ENCODE measurements around the gene ADIPOQ. TPM values are rescaled to one million over a fixed set of nuclear protein-coding genes. Genes with fewer than 3 reads are reported as not detected.
"Not testable (repeated sequence)": the region's sequence is repeated elsewhere in the genome, so short reads cannot be mapped to it uniquely, and the experiment has no call there.

ADIPOQ gene
- total and polyA plus RNA-seq, 8 donors: 0.03 to 0.10 (median 0.06) TPM; not detected in 4

DNA sequence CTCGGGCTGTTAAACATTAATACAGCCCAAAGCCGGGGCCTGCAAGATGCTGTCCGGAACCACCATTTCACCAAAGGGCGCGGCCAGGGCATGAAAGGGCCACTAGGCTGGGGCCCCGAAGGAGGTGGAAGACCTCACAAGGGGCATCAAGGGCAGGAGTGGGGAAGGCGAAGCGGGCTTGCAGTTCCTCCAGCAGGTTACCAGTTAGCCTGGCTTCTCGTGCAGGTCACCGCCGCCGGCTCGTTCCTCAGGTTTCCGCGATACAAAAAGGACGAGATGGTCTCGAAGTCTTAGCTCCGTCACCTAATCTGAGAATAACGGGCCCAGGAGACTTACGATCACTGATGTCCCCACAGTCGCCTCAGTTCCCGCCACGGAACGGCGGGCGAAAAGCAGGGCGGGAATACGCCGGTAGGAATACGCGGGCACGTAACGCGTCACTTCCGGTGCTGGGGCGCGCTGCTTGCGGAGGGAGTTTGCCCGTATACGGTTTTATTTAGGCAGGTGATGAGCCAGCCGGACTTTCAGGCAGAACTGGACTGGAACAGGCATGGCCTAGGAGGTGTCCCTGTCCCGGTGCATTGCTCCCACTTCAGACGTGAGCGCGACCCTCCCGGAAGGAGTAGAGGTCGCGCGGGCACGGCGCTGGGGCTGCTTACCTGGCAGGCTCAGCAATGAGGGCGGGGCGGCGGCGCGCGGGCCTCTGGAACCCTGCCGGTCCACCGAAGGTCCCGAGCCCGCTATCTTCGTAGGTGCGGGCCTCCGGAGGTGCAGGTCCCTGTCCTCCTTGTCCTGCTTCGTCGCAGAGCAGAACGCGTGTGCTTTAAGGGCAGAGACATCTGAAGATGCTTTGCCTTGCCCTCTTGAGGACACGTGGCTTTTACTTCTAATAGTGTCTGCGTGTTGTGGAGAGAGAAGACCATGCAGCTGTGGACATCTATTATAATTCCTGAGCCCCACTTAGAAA is 36.1 kb upstream of the ADIPOQ start, which contains the start of gene RFC4:
TSS of gene RFC4 (minus strand) at position 394 of the 967 bp plus-strand sequence. CDS start 1,769 bp downstream, outside the sequence.
- Histone ChIP-seq H3K9me3 (no peaks in the 10 kb centered on the region), H3K4me3 (peak within 1 kb of the TSS; percentile 65 to 85), H3K27me3 (no peaks in the 10 kb centered on the region), H3K4me1 (peaks cover 0 to 18% of the 10 kb centered on the region in 2 donors), H3K36me3 (peaks cover 0 to 14% of the 10 kb centered on the region in 2 donors), H3K27ac (peak within 1 kb of the TSS; percentile 82 to 86)
- TF ChIP-seq, protein P1, sequence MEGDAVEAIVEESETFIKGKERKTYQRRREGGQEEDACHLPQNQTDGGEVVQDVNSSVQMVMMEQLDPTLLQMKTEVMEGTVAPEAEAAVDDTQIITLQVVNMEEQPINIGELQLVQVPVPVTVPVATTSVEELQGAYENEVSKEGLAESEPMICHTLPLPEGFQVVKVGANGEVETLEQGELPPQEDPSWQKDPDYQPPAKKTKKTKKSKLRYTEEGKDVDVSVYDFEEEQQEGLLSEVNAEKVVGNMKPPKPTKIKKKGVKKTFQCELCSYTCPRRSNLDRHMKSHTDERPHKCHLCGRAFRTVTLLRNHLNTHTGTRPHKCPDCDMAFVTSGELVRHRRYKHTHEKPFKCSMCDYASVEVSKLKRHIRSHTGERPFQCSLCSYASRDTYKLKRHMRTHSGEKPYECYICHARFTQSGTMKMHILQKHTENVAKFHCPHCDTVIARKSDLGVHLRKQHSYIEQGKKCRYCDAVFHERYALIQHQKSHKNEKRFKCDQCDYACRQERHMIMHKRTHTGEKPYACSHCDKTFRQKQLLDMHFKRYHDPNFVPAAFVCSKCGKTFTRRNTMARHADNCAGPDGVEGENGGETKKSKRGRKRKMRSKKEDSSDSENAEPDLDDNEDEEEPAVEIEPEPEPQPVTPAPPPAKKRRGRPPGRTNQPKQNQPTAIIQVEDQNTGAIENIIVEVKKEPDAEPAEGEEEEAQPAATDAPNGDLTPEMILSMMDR (IDR thresholded peaks at IDR 0.05): no peak
- intact Hi-C loops (cut with DNase I): no loop called here
- ATAC-seq (peak; percentile 98), DNase-seq (peak; percentile 85 to 97 (median 88))

DNA sequence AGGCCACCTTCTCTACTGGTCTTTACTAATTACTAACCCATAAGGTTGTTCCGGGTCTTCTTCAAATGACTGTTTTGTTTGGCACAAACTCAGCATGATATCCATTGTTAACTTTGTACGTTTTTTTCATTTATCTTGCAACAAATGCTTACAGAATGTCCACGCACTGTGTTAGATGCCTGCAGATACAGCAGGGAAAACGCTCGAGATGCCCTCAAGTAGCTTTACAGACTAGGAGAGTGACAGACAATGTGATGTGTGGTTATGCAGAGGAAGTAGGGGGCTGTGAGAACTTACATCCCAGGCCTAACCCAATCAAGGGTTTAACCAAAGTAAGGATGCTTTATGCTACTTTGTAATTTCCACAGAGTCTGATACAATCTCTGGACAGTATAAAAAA is 35.3 kb upstream of the ADIPOQ start:
- no peak for ATAC-seq
- intact Hi-C loops (cut with DNase I): no loop called here
- Histone ChIP-seq H3K27ac (peak overlapping the region in 1 of 2 donors; percentile 82), H3K36me3 (peaks cover 0 to 14% of the 10 kb centered on the region in 2 donors), H3K4me1 (peaks cover 0 to 18% of the 10 kb centered on the region in 2 donors), H3K4me3 (peak overlapping the region; percentile 65 to 85), H3K27me3 (no peaks in the 10 kb centered on the region), H3K9me3 (no peaks in the 10 kb centered on the region)
- no peak for DNase-seq
- TF ChIP-seq, protein P1 (IDR thresholded peaks at IDR 0.05): no peak

- intact Hi-C loops (cut with DNase I): no loop called here
- TF ChIP-seq, protein P1 (IDR thresholded peaks at IDR 0.05): no peak
Measured at GRCh38 chr3:186810336-186810996, 32.0 kb upstream of the ADIPOQ start.

GRCh38 chr3:186811313-186811712 is 31.2 kb upstream of the ADIPOQ start:
- H3K27ac ChIP-seq; intact Hi-C loops (cut with DNase I); H3K4me1 ChIP-seq; DNase-seq; H3K9me3 ChIP-seq; ATAC-seq; H3K4me3 ChIP-seq; H3K36me3 ChIP-seq: not testable (repeated sequence)
- peaks cover 0 to 17% of the 10 kb centered on the region in 2 donors for H3K27me3 ChIP-seq

More at GRCh38 chr3:186810336-186810996, 32.0 kb upstream of the ADIPOQ start:
- peaks cover 0 to 11% of the 10 kb centered on the region in 2 donors for H3K4me1 ChIP-seq
- peaks cover 0 to 17% of the 10 kb centered on the region in 2 donors for H3K27me3 ChIP-seq
- no peak overlapping the region for H3K4me3 ChIP-seq
- DNase-seq (no peak), ATAC-seq (no peak)
- H3K9me3 ChIP-seq: no peaks in the 10 kb centered on the region
- no peak overlapping the region for H3K27ac ChIP-seq
- no peaks in the 10 kb centered on the region for H3K36me3 ChIP-seq

- H3K9me3 ChIP-seq: no peaks in the 10 kb centered on the region
- intact Hi-C loops (cut with DNase I): no loop called here
- DNase-seq (no peak), ATAC-seq (no peak)
- no peak overlapping the region for H3K27ac ChIP-seq
- TF ChIP-seq, protein P1 (IDR thresholded peaks at IDR 0.05): no peak
- no peaks in the 10 kb centered on the region for H3K4me1 ChIP-seq
- H3K27me3 ChIP-seq: peaks cover 0 to 17% of the 10 kb centered on the region in 2 donors
- no peaks in the 10 kb centered on the region for H3K36me3 ChIP-seq
- H3K4me3 ChIP-seq: no peak overlapping the region
Measured at GRCh38 chr3:186814100-186814499, 28.4 kb upstream of the ADIPOQ start.
